Measurements from ENCODE around the gene KRTAP10-1. TPM values are rescaled to one million over a fixed set of nuclear protein-coding genes. Genes with fewer than 3 reads are reported as not detected.
A peak's percentile ranks its signal among the peaks of the same experiment; 100 is the strongest.

Gene KRTAP10-1
- total and polyA plus RNA-seq, 2 donors from 2014 or later, result not detected

GRCh38 chr21:44515359-44516165 lies 24.4 kb downstream of the KRTAP10-1 start:
- Histone ChIP-seq H3K4me1 (ENCODE audit: control insufficient read depth in 2 of 3, insufficient read depth in 2 of 3, low read depth in 1 of 3, low read length in 3 of 3) (peaks cover 0 to 3% (median 0%) of the 10 kb centered on the region in 3 donors), H3K36me3 (ENCODE audit: control insufficient read depth in 2 of 3, insufficient read depth in 3 of 3, low read length in 3 of 3) (peaks cover 0 to 2% (median 0%) of the 10 kb centered on the region in 3 donors), H3K27me3 (ENCODE audit: control insufficient read depth, insufficient read depth, low read length) (no peaks in the 10 kb centered on the region), H3K27ac (ENCODE audit: low read depth in 2 of 2, low read length in 2 of 2) (no peak overlapping the region), H3K9ac (ENCODE audit: low read length in 3 of 3) (no peak overlapping the region), H3K9me3 (ENCODE audit: control insufficient read depth in 2 of 3, insufficient read depth in 1 of 3, low read length in 3 of 3) (no peaks in the 10 kb centered on the region), H3K4me3 (ENCODE audit: low read length in 3 of 3) (no peak overlapping the region)
- DNase-seq (peak in 1 of 5 donors; percentile 58), FAIRE-seq (no peak)
- no peak for TF ChIP-seq CTCF (IDR thresholded peaks at IDR 0.05; ENCODE audit: borderline replicate concordance, extremely low read depth, insufficient read depth)
- intact Hi-C loops (cut with DNase I), result no loop called here

GRCh38 chr21:44514746-44515358 lies 25.1 kb downstream of the KRTAP10-1 start:
- no peaks in the 10 kb centered on the region for H3K9me3 ChIP-seq (ENCODE audit: control insufficient read depth in 2 of 3, insufficient read depth in 1 of 3, low read length in 3 of 3)
- peaks cover 0 to 6% (median 0%) of the 10 kb centered on the region in 3 donors for H3K4me1 ChIP-seq (ENCODE audit: control insufficient read depth in 2 of 3, insufficient read depth in 2 of 3, low read depth in 1 of 3, low read length in 3 of 3)
- H3K27ac ChIP-seq (ENCODE audit: low read depth in 2 of 2, low read length in 2 of 2), result no peak overlapping the region
- DNase-seq (peak in 1 of 5 donors; percentile 42), FAIRE-seq (no peak)
- intact Hi-C loops (cut with DNase I), result no loop called here
- H3K4me3 ChIP-seq (ENCODE audit: low read length in 3 of 3), result no peak overlapping the region
- no peak for TF ChIP-seq CTCF (IDR thresholded peaks at IDR 0.05; ENCODE audit: borderline replicate concordance, extremely low read depth, insufficient read depth)
- peaks cover 0 to 2% (median 0%) of the 10 kb centered on the region in 3 donors for H3K36me3 ChIP-seq (ENCODE audit: control insufficient read depth in 2 of 3, insufficient read depth in 3 of 3, low read length in 3 of 3)
- H3K9ac ChIP-seq (ENCODE audit: low read length in 3 of 3), result no peak overlapping the region
- H3K27me3 ChIP-seq (ENCODE audit: control insufficient read depth, insufficient read depth, low read length), result no peaks in the 10 kb centered on the region

- no peak overlapping the region for H3K9ac ChIP-seq (ENCODE audit: low read length in 3 of 3)
- no peaks in the 10 kb centered on the region for H3K9me3 ChIP-seq (ENCODE audit: control insufficient read depth in 2 of 3, insufficient read depth in 1 of 3, low read length in 3 of 3)
- DNase-seq (peak in 1 of 5 donors; percentile 65), FAIRE-seq (no peak)
- H3K4me3 ChIP-seq (ENCODE audit: low read length in 3 of 3), result no peak overlapping the region
- TF ChIP-seq CTCF (IDR thresholded peaks at IDR 0.05; ENCODE audit: borderline replicate concordance, extremely low read depth, insufficient read depth), result no peak
- no peaks in the 10 kb centered on the region for H3K27me3 ChIP-seq (ENCODE audit: control insufficient read depth, insufficient read depth, low read length)
- intact Hi-C loops (cut with DNase I), result no loop called here
- H3K36me3 ChIP-seq (ENCODE audit: control insufficient read depth in 2 of 3, insufficient read depth in 3 of 3, low read length in 3 of 3), result peaks cover 0 to 2% (median 0%) of the 10 kb centered on the region in 3 donors
- H3K27ac ChIP-seq (ENCODE audit: low read depth in 2 of 2, low read length in 2 of 2), result no peak overlapping the region
- H3K4me1 ChIP-seq (ENCODE audit: control insufficient read depth in 2 of 3, insufficient read depth in 2 of 3, low read depth in 1 of 3, low read length in 3 of 3), result peaks cover 0 to 6% (median 0%) of the 10 kb centered on the region in 3 donors
These were observed 25.8 kb downstream of the KRTAP10-1 start for GRCh38 chr21:44514218-44514520.

Data from kidney (tissue), 14 donors.